Measurements from ENCODE around the gene PRM3. TPM values are rescaled to one million over a fixed set of nuclear protein-coding genes. Genes with fewer than 3 reads are reported as not detected.

PRM3 gene
- total RNA-seq, 1 donor from 2014 or later, result not detected

GRCh38 chr16:11276143-11276895, 2.9 kb upstream of the PRM3 start, which contains the start of gene PRM2:
Gene PRM2, minus strand, starts transcription at chr16:11276480. Its CDS starts 110 bp downstream, at chr16:11276370.
- no peaks in the 10 kb centered on the region for H3K36me3 Mint-ChIP-seq (ENCODE audit: low read depth)
- H3K9me3 Mint-ChIP-seq, result no peaks in the 10 kb centered on the region
- H3K4me1 Mint-ChIP-seq, result peaks cover 17% of the 10 kb centered on the region
- no peaks in the 10 kb centered on the region for H3K27me3 Mint-ChIP-seq (ENCODE audit: low read depth)
- no peak for TF ChIP-seq CTCF (conservative IDR thresholded peaks at IDR 0.05)
- no peak within 1 kb of the TSS for H3K4me3 Mint-ChIP-seq
- no peak for DNase-seq (ENCODE audit: low read depth, low spot score)
- peak within 1 kb of the TSS; percentile 51 for H3K27ac Mint-ChIP-seq (ENCODE audit: unreplicated experiment)

- no peak overlapping the region for H3K27ac Mint-ChIP-seq (ENCODE audit: unreplicated experiment)
- no peaks in the 10 kb centered on the region for H3K9me3 Mint-ChIP-seq
- TF ChIP-seq CTCF (conservative IDR thresholded peaks at IDR 0.05), result no peak
- peaks cover 17% of the 10 kb centered on the region for H3K4me1 Mint-ChIP-seq
- no peaks in the 10 kb centered on the region for H3K27me3 Mint-ChIP-seq (ENCODE audit: low read depth)
- no peak overlapping the region for H3K4me3 Mint-ChIP-seq
- no peaks in the 10 kb centered on the region for H3K36me3 Mint-ChIP-seq (ENCODE audit: low read depth)
- no peak for DNase-seq (ENCODE audit: low read depth, low spot score)
Measured at GRCh38 chr16:11274964-11275363, 1.5 kb upstream of the PRM3 start.

- no peak for TF ChIP-seq CTCF (conservative IDR thresholded peaks at IDR 0.05)
- peak; percentile 20 for DNase-seq (ENCODE audit: low read depth, low spot score)
- Mint-ChIP-seq H3K9me3 (no peaks in the 10 kb centered on the region), H3K27ac (ENCODE audit: unreplicated experiment) (peak overlapping the region; percentile 99), H3K36me3 (ENCODE audit: low read depth) (no peaks in the 10 kb centered on the region), H3K27me3 (ENCODE audit: low read depth) (no peaks in the 10 kb centered on the region), H3K4me3 (no peak overlapping the region), H3K4me1 (peaks cover 17% of the 10 kb centered on the region)
Measured at GRCh38 chr16:11273721-11274324, 394 bp upstream of the PRM3 start.

DNA sequence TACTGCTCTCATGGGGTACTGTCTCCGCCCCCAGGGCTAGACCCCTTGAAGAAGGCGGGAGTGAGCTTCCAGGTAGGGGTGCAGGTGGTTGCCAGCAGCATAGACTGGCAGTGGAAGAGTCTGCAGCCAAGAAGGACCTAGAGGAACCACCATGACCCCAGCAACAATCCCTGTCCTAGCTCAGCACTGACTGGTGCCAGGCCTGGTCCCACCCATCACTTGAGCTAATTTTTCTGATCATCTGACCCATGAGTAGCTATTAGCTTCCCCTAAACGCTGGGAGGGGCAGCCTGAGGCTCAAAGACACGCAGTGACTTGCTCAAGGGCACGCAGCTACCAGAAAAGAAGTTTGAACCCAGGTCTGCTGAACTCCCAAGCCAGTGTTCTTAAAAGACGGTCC, 945 bp downstream of the PRM3 start:
- Mint-ChIP-seq H3K4me1 (peaks cover 17% of the 10 kb centered on the region), H3K27ac (ENCODE audit: unreplicated experiment) (peak overlapping the region; percentile 51), H3K4me3 (no peak overlapping the region), H3K36me3 (ENCODE audit: low read depth) (no peaks in the 10 kb centered on the region), H3K9me3 (no peaks in the 10 kb centered on the region), H3K27me3 (ENCODE audit: low read depth) (no peaks in the 10 kb centered on the region)
- DNase-seq (ENCODE audit: low read depth, low spot score), result no peak
- no peak for TF ChIP-seq CTCF (conservative IDR thresholded peaks at IDR 0.05)

GRCh38 chr16:11271610-11272009, 1.8 kb downstream of the PRM3 start:
- H3K4me1 Mint-ChIP-seq, result peaks cover 17% of the 10 kb centered on the region
- no peaks in the 10 kb centered on the region for H3K36me3 Mint-ChIP-seq (ENCODE audit: low read depth)
- no peak for TF ChIP-seq CTCF (conservative IDR thresholded peaks at IDR 0.05)
- H3K27ac Mint-ChIP-seq (ENCODE audit: unreplicated experiment), result no peak overlapping the region
- no peaks in the 10 kb centered on the region for H3K27me3 Mint-ChIP-seq (ENCODE audit: low read depth)
- no peak for DNase-seq (ENCODE audit: low read depth, low spot score)
- no peak overlapping the region for H3K4me3 Mint-ChIP-seq
- no peaks in the 10 kb centered on the region for H3K9me3 Mint-ChIP-seq
